ENCODE data around the gene TPK1. TPM values are rescaled to one million over a fixed set of nuclear protein-coding genes. Genes with fewer than 3 reads are reported as not detected.
A peak's percentile ranks its signal among the peaks of the same experiment; 100 is the strongest.

The TPK1 gene
- polyA plus RNA-seq, 1 donor from 2014 or later: 3.5 TPM

- TF ChIP-seq MXI1 (conservative IDR thresholded peaks at IDR 0.05; ENCODE audit: poor library complexity, severe bottlenecking) (no peak), POLR2AphosphoS5 (IDR thresholded peaks at IDR 0.05) (no peak), TAF1 (IDR thresholded peaks at IDR 0.05; ENCODE audit: low read depth) (no peak), EP300 (conservative IDR thresholded peaks at IDR 0.05; ENCODE audit: poor library complexity, severe bottlenecking) (peak; percentile 25), EZH2 (IDR thresholded peaks at IDR 0.05; ENCODE audit: borderline replicate concordance, insufficient read depth, low read length, poor library complexity, severe bottlenecking) (no peak), RAD21 (conservative IDR thresholded peaks at IDR 0.05) (peak; percentile 96), SMC3 (conservative IDR thresholded peaks at IDR 0.05; ENCODE audit: poor library complexity) (peak; percentile 87), REST (IDR thresholded peaks at IDR 0.05; ENCODE audit: borderline replicate concordance) (no peak), CTCF (IDR thresholded peaks at IDR 0.05; ENCODE audit: poor library complexity, severe bottlenecking) (peak; percentile 92)
- Histone ChIP-seq H3K79me2 (replicated peaks; ENCODE audit: insufficient read depth, low read length) (no peaks in the 10 kb centered on the region), H3K4me2 (ENCODE audit: low read length) (no peak overlapping the region), H2AFZ (ENCODE audit: low read depth, low read length) (no peak overlapping the region), H3K9me2 (ENCODE audit: insufficient read depth, low read length) (no peaks in the 10 kb centered on the region), H4K20me1 (ENCODE audit: insufficient read depth) (no peaks in the 10 kb centered on the region), H3K9ac (ENCODE audit: low read length) (no peak overlapping the region), H3K27me3 (ENCODE audit: insufficient read depth, low read depth, low read length) (no peaks in the 10 kb centered on the region), H3F3A (ENCODE audit: insufficient read depth, low read length, poor library complexity, severe bottlenecking) (no peaks in the 10 kb centered on the region), H3K4me3 (ENCODE audit: low read length) (no peak overlapping the region), H3K36me3 (ENCODE audit: insufficient read depth, low read length) (no peaks in the 10 kb centered on the region), H3K27ac (ENCODE audit: low read length) (no peak overlapping the region), H3K9me3 (ENCODE audit: low read length) (no peaks in the 10 kb centered on the region)
Observed at GRCh38 chr7:144513334-144513733, 322.5 kb downstream of the TPK1 start.

GRCh38 chr7:144510621-144511020, 325.2 kb downstream of the TPK1 start:
- no peaks in the 10 kb centered on the region for H4K20me1 ChIP-seq (ENCODE audit: insufficient read depth)
- H3F3A ChIP-seq (ENCODE audit: insufficient read depth, low read length, poor library complexity, severe bottlenecking): no peaks in the 10 kb centered on the region
- H2AFZ ChIP-seq (ENCODE audit: low read depth, low read length): no peak overlapping the region
- H3K27me3 ChIP-seq (ENCODE audit: insufficient read depth, low read depth, low read length): no peaks in the 10 kb centered on the region
- H3K79me2 ChIP-seq (replicated peaks; ENCODE audit: insufficient read depth, low read length): no peaks in the 10 kb centered on the region
- no peak for TF ChIP-seq MXI1 (conservative IDR thresholded peaks at IDR 0.05; ENCODE audit: poor library complexity, severe bottlenecking)
- no peak for TF ChIP-seq CTCF (IDR thresholded peaks at IDR 0.05; ENCODE audit: poor library complexity, severe bottlenecking)
- no peak for TF ChIP-seq TAF1 (IDR thresholded peaks at IDR 0.05; ENCODE audit: low read depth)
- no peak for TF ChIP-seq EZH2 (IDR thresholded peaks at IDR 0.05; ENCODE audit: borderline replicate concordance, insufficient read depth, low read length, poor library complexity, severe bottlenecking)
- no peak overlapping the region for H3K9ac ChIP-seq (ENCODE audit: low read length)
- no peaks in the 10 kb centered on the region for H3K9me2 ChIP-seq (ENCODE audit: insufficient read depth, low read length)
- H3K4me2 ChIP-seq (ENCODE audit: low read length): no peak overlapping the region
- H3K4me3 ChIP-seq (ENCODE audit: low read length): no peak overlapping the region
- H3K27ac ChIP-seq (ENCODE audit: low read length): no peak overlapping the region
- no peaks in the 10 kb centered on the region for H3K36me3 ChIP-seq (ENCODE audit: insufficient read depth, low read length)
- no peaks in the 10 kb centered on the region for H3K9me3 ChIP-seq (ENCODE audit: low read length)
